ENCODE results near the gene GNAI3.
"Not testable (repeated sequence)": the region's sequence is repeated elsewhere in the genome, so short reads cannot be mapped to it uniquely, and the experiment has no call there.

Gene GNAI3

GRCh38 chr1:109639841-109640184 is 91.4 kb downstream of the GNAI3 start:
- no peak for FAIRE-seq

- peak; percentile 8 for FAIRE-seq
Measured at GRCh38 chr1:109640285-109640865, 92.0 kb downstream of the GNAI3 start.

GRCh38 chr1:109641078-109641740 is 92.8 kb downstream of the GNAI3 start:
- FAIRE-seq: no peak

GRCh38 chr1:109641861-109642260 is 93.4 kb downstream of the GNAI3 start:
- FAIRE-seq: no peak

- FAIRE-seq: no peak
Measured at GRCh38 chr1:109642626-109643025, 94.2 kb downstream of the GNAI3 start.

GRCh38 chr1:109643385-109644230 is 95.2 kb downstream of the GNAI3 start:
- FAIRE-seq: peak; percentile 15

- FAIRE-seq: no peak
Measured at GRCh38 chr1:109644670-109645069, 96.3 kb downstream of the GNAI3 start.

GRCh38 chr1:109649491-109649914 is 101.1 kb downstream of the GNAI3 start:
- peak; percentile 97 for FAIRE-seq

GRCh38 chr1:109650609-109651008 is 102.2 kb downstream of the GNAI3 start:
- no peak for FAIRE-seq

GRCh38 chr1:109652402-109652801 is 104.0 kb downstream of the GNAI3 start:
- no peak for FAIRE-seq

- no peak for FAIRE-seq
Measured at GRCh38 chr1:109653306-109653705, 104.9 kb downstream of the GNAI3 start.

GRCh38 chr1:109654519-109654918 is 106.1 kb downstream of the GNAI3 start:
- FAIRE-seq: no peak

GRCh38 chr1:109655615-109656519 is 107.5 kb downstream of the GNAI3 start, which contains the start of gene GSTM4:
Gene GSTM4, plus strand, starts transcription at chr1:109656099. Its CDS starts 291 bp downstream, at chr1:109656390.
- FAIRE-seq: peak; percentile 91

- no peak for FAIRE-seq
Measured at GRCh38 chr1:109657395-109657794, 109.0 kb downstream of the GNAI3 start.

GRCh38 chr1:109657970-109658369 is 109.6 kb downstream of the GNAI3 start:
- FAIRE-seq: no peak

GRCh38 chr1:109658533-109659042 is 110.2 kb downstream of the GNAI3 start:
- no peak for FAIRE-seq

GRCh38 chr1:109659145-109659544 is 110.7 kb downstream of the GNAI3 start:
- FAIRE-seq: no peak

GRCh38 chr1:109659997-109660690 is 111.7 kb downstream of the GNAI3 start:
- no peak for FAIRE-seq

- not testable (repeated sequence) for FAIRE-seq
Measured at GRCh38 chr1:109660691-109661026, 112.2 kb downstream of the GNAI3 start.

- FAIRE-seq: no peak
Measured at GRCh38 chr1:109661391-109661790, 113.0 kb downstream of the GNAI3 start.

GRCh38 chr1:109664671-109665070 is 116.3 kb downstream of the GNAI3 start:
- no peak for FAIRE-seq
